AG04449 (cell line): Measurements from ENCODE around the gene NR2C2.

ENCODE experiments used
- CTCF ChIA-PET: fragments of 350-600 bp; formaldehyde crosslinking; extraction: SDS; loops from one replicate; lab custom pipeline; 2021; ENCODE audit warnings: antibody characterized with exemption; lab: Yijun Ruan, JAX
- POLR2A ChIA-PET: fragments of 400-600, 350-600 bp; formaldehyde crosslinking; extraction: SDS; loops from one replicate; lab custom pipeline; 2020; ENCODE audit warnings: antibody characterized with exemption, inconsistent platforms; lab: Yijun Ruan, JAX
- DNase-seq: peaks from one replicate; pipeline ENCODE4 v3.0.0-alpha.2; 2010; ENCODE audit warnings: low read depth, low spot score
- H3K4me3 ChIP-seq: 2 replicates; pipeline ENCODE4 v1.5.1; 2011; ENCODE audit warnings: low read depth, mild to moderate bottlenecking, control low read depth, low read length
- CTCF ChIP-seq: IDR thresholded peaks from one replicate; pipeline ENCODE4 v1.5.1; 2011; ENCODE audit warnings: mild to moderate bottlenecking, moderate library complexity, low read length, control low read depth, inconsistent platforms; ENCODE audit not compliant: insufficient read depth; ENCODE audit errors: missing control alignments

NR2C2 gene

GRCh38 chr3:14959359-14959943 is 12.1 kb downstream of the NR2C2 start:
- ChIA-PET POLR2A (no interaction called here), CTCF (no interaction called here)
- TF ChIP-seq CTCF = no peak
- no peak overlapping the region for H3K4me3 ChIP-seq
- no peak for DNase-seq

GRCh38 chr3:14962762-14963161 is 15.4 kb downstream of the NR2C2 start:
- no peak for TF ChIP-seq CTCF
- H3K4me3 ChIP-seq = no peak overlapping the region
- CTCF ChIA-PET = no interaction called here
- POLR2A ChIA-PET = interaction anchor here (1.2 kb wide), 1 partner anchor 16 kb away, joined by 5 read pairs; the partner anchor contains the start of gene NR2C2
- DNase-seq = no peak

- CTCF ChIA-PET = no interaction called here
- POLR2A ChIA-PET = no interaction called here
Measured at GRCh38 chr3:14967285-14967684, 19.9 kb downstream of the NR2C2 start.

GRCh38 chr3:14969671-14970070 is 22.3 kb downstream of the NR2C2 start:
- DNase-seq = no peak
- POLR2A ChIA-PET = no interaction called here
- H3K4me3 ChIP-seq = no peak overlapping the region
- CTCF ChIA-PET = no interaction called here
- TF ChIP-seq CTCF = no peak

More at GRCh38 chr3:14967285-14967684, 19.9 kb downstream of the NR2C2 start:
- DNase-seq = no peak
- no peak for TF ChIP-seq CTCF
- no peak overlapping the region for H3K4me3 ChIP-seq

GRCh38 chr3:14976317-14976716 is 28.9 kb downstream of the NR2C2 start:
- H3K4me3 ChIP-seq = no peak overlapping the region
- no peak for TF ChIP-seq CTCF
- DNase-seq = no peak
- ChIA-PET POLR2A (no interaction called here), CTCF (interaction anchor here (1.5 kb wide), 1 partner anchor 10 kb away, joined by 4 read pairs; no protein-coding TSS in a partner anchor)

GRCh38 chr3:14980689-14981088 is 33.3 kb downstream of the NR2C2 start:
- POLR2A ChIA-PET = interaction anchor here (0.7 kb wide), 1 partner anchor 14 kb away, joined by 3 read pairs; no protein-coding TSS in a partner anchor
- no peak for DNase-seq
- TF ChIP-seq CTCF = no peak

More at GRCh38 chr3:14980689-14981088, 33.3 kb downstream of the NR2C2 start:
- CTCF ChIA-PET = no interaction called here
- H3K4me3 ChIP-seq = no peak overlapping the region
